NB4 (cell line): ENCODE data around the gene LIMK2.
"Not testable (repeated sequence)": the region's sequence is repeated elsewhere in the genome, so short reads cannot be mapped to it uniquely, and the experiment has no call there.

Source experiments
- DNase-seq: peaks from one replicate; pipeline ENCODE4 v3.0.0; 2010; ENCODE audit warnings: low read depth
- H3K4me3 ChIP-seq: one replicate; pipeline ENCODE4 v1.5.1; 2011; ENCODE audit warnings: mild to moderate bottlenecking, low read depth, low read length, moderate library complexity
- CTCF ChIP-seq: IDR thresholded peaks from one replicate; pipeline ENCODE4 v1.5.1; 2012; ENCODE audit warnings: low read depth, low read length
- MAX ChIP-seq: IDR thresholded peaks from 2 replicates; pipeline ENCODE4 v1.6.1; 2011; ENCODE audit warnings: low read depth, low read length
- MYC ChIP-seq: IDR thresholded peaks from 2 replicates; pipeline ENCODE4 v1.6.1; 2011; ENCODE audit warnings: low read depth, low read length
- POLR2A ChIP-seq: IDR thresholded peaks from 2 replicates; pipeline ENCODE4 v1.6.1; 2011; ENCODE audit warnings: mild to moderate bottlenecking; ENCODE audit not compliant: insufficient read length; ENCODE audit errors: extremely low read depth

LIMK2 gene

GRCh38 chr22:31233001-31233400, 20.9 kb downstream of the LIMK2 start:
- DNase-seq = peak; percentile 25
- H3K4me3 ChIP-seq = no peak overlapping the region
- no peak for TF ChIP-seq MYC
- TF ChIP-seq MAX = no peak
- TF ChIP-seq POLR2A = no peak

- no peak for DNase-seq
- no peak overlapping the region for H3K4me3 ChIP-seq
- no peak for TF ChIP-seq CTCF
- no peak for TF ChIP-seq MYC
- no peak for TF ChIP-seq MAX
- TF ChIP-seq POLR2A = no peak
Observed at GRCh38 chr22:31235081-31235480, 23.0 kb downstream of the LIMK2 start.

- not testable (repeated sequence) for DNase-seq, H3K4me3 ChIP-seq
Observed at GRCh38 chr22:31236044-31236443, 23.9 kb downstream of the LIMK2 start.

GRCh38 chr22:31238057-31238456, 26.0 kb downstream of the LIMK2 start:
- TF ChIP-seq MYC = no peak
- TF ChIP-seq MAX = no peak
- no peak for TF ChIP-seq CTCF
- TF ChIP-seq POLR2A = no peak
- no peak overlapping the region for H3K4me3 ChIP-seq
- DNase-seq = no peak

GRCh38 chr22:31239771-31240370, 27.8 kb downstream of the LIMK2 start:
- TF ChIP-seq MYC (no peak), CTCF (no peak), MAX (no peak), POLR2A (no peak)
- DNase-seq = no peak

GRCh38 chr22:31241200-31241599, 29.1 kb downstream of the LIMK2 start:
- no peak for DNase-seq
- no peak overlapping the region for H3K4me3 ChIP-seq
- no peak for TF ChIP-seq MYC

More at GRCh38 chr22:31239771-31240370, 27.8 kb downstream of the LIMK2 start:
- H3K4me3 ChIP-seq = no peak overlapping the region

GRCh38 chr22:31241936-31242335, 29.8 kb downstream of the LIMK2 start:
- no peak overlapping the region for H3K4me3 ChIP-seq
- TF ChIP-seq MYC (no peak), CTCF (no peak), POLR2A (no peak), MAX (no peak)
- no peak for DNase-seq
